Spleen (tissue), 11 donors: ENCODE measurements around the gene CYBRD1. TPM values are rescaled to one million over a fixed set of nuclear protein-coding genes. Genes with fewer than 3 reads are reported as not detected.

ENCODE experiments used
- DNase-seq: peaks from one replicate; pipeline ENCODE4 v3.0.0-alpha.2; 2020
- H3K27ac ChIP-seq, 8 donors: fragments of 200-600 bp; sonication (generic) in 7 of 8; 1 replicate in 4 of 8; 2 replicates in 4 of 8; pipeline versions ENCODE4 v1.5.0 to v1.8.0; 2016 to 2021; ENCODE audit warnings: inconsistent platforms in 4 of 8, mild to moderate bottlenecking in 4 of 8, moderate library complexity in 1 of 8
- H3K27me3 ChIP-seq, 7 donors: fragments of 200-600 bp; sonication (generic) in 6 of 7; replicated peaks in 1 of 7; 1 replicate in 4 of 7; 2 replicates in 3 of 7; pipeline versions ENCODE4 v1.5.0 to v1.8.0; 2016 to 2021; ENCODE audit warnings: inconsistent platforms in 3 of 7, mild to moderate bottlenecking in 1 of 7
- H3K36me3 ChIP-seq, 6 donors: fragments of 200-600 bp; sonication (generic) in 5 of 6; 1 replicate in 4 of 6; 2 replicates in 2 of 6; pipeline versions ENCODE4 v1.5.0 to v1.8.0; 2016 to 2021; ENCODE audit warnings: inconsistent platforms in 2 of 6
- H3K4me1 ChIP-seq, 6 donors: fragments of 200-600 bp; sonication (generic) in 5 of 6; 1 replicate in 3 of 6; 2 replicates in 3 of 6; pipeline versions ENCODE4 v1.5.0 to v1.8.0; 2016 to 2021; ENCODE audit warnings: inconsistent platforms in 3 of 6
- H3K4me3 ChIP-seq, 8 donors: fragments of 200-600 bp; sonication (generic) in 7 of 8; 1 replicate in 4 of 8; 2 replicates in 4 of 8; pipeline versions ENCODE4 v1.5.0 to v1.8.0; 2016 to 2021; ENCODE audit warnings: inconsistent platforms in 4 of 8, mild to moderate bottlenecking in 4 of 8, moderate library complexity in 2 of 8
- H3K9me3 ChIP-seq, 8 donors: fragments of 200-600 bp; sonication (generic) in 7 of 8; 1 replicate in 4 of 8; 2 replicates in 4 of 8; pipeline versions ENCODE4 v1.5.0 to v1.8.0; 2016 to 2021; ENCODE audit warnings: inconsistent platforms in 4 of 8
- CTCF ChIP-seq, 11 experiments: fragments of 200-600 bp in 7 of 11; fragments of 450-650 bp in 4 of 11; sonication (generic) in 4 of 11; IDR thresholded peaks in 8 of 11; conservative IDR thresholded peaks in 3 of 11; 1 replicate in 7 of 11; 2 replicates in 4 of 11; pipeline versions ENCODE4 v1.4.0 to v1.8.0; 2016 to 2021; ENCODE audit warnings: antibody characterized with exemption in 11 of 11, inconsistent platforms in 4 of 11, mild to moderate bottlenecking in 1 of 11
- POLR2A ChIP-seq, 3 donors: fragments of 450-650 bp; IDR thresholded peaks; one replicate each; pipeline ENCODE4 v1.5.1; 2017; ENCODE audit warnings: antibody characterized with exemption in 3 of 3, mild to moderate bottlenecking in 1 of 3
- POLR2AphosphoS5 ChIP-seq, 3 donors: sonication (generic); formaldehyde crosslinking; IDR thresholded peaks; one replicate each; pipeline ENCODE4 v1.5.1; 2017; ENCODE audit warnings: antibody characterized with exemption in 3 of 3
- WGBS, 5 donors: extraction: QIAGEN DNeasy Blood & Tissue Kit in 3 of 5; methylation state at CpG; one replicate each; pipeline versions ENCODE4 v1.1.5 to v1.1.7; 2013 to 2018; 5-methylcytosine and 5-hydroxymethylcytosine counted together
- intact Hi-C: fragments of 100-400 bp; cut with DNase I; formaldehyde crosslinking; loops from one replicate; pipeline ENCODE4 v1.15.0; 2023; ENCODE audit warnings: low total_unique reads
- polyA plus RNA-seq, 3 donors: library from polyadenylated mRNA; stranded (reverse); fragments of 200-250 nt; gene quantifications; one replicate each; pipeline ENCODE4 v1.2.1, GENCODE V29; 2013
- total RNA-seq, 7 donors: library from RNA; depleted of rRNA in 3 of 7; stranded (reverse); fragments of >200 nt in 3 of 7; fragmentation: NEBNext Ultra II Directional in 4 of 7; extraction: Animal tissue kit (Norgen Biotek cat#: 25700) in 4 of 7; gene quantifications; one replicate each; pipeline versions ENCODE4 v1.1.0 to v1.2.1, GENCODE V29; 2016 to 2021
- donor health status: healthy with polysubstance abuse.
- donor health status: DM: no; HTN: no; CAD: no; lungs with moderate emphysema.
- donor health status: DM: no; HTN: no; CAD: no.
- donor health status: Bipolar disorder and iron deficiency.
- donor health status: healthy.
- donor health status: DM: no; HTN: no; CAD: no.
- donor health status: DM: yes; HTN: yes; CAD: no.

The CYBRD1 gene
- total and polyA plus RNA-seq, 10 donors, result 8.2 to 61.7 (median 41.9) TPM

- 85 to 98% (median 91%) methylated on average over 1 of the region's 1 CpG for WGBS, 5 donors
- intact Hi-C loops, result no loop called here
These were observed 41.4 kb upstream of the CYBRD1 start for GRCh38 chr2:171480908-171481307.

GRCh38 chr2:171482308-171482707 lies 40.0 kb upstream of the CYBRD1 start:
- H3K36me3 ChIP-seq, result peaks cover 0 to 80% (median 11%) of the 10 kb centered on the region in 6 donors
- H3K27me3 ChIP-seq, result no peaks in the 10 kb centered on the region
- DNase-seq, result no peak
- H3K9me3 ChIP-seq, result no peaks in the 10 kb centered on the region
- intact Hi-C loops, result no loop called here
- no peak overlapping the region for H3K4me3 ChIP-seq
- TF ChIP-seq POLR2AphosphoS5 (IDR thresholded peaks at IDR 0.05) (no peak), CTCF (IDR thresholded peaks at IDR 0.05 in 8 of 11, conservative IDR thresholded peaks at IDR 0.05 in 3 of 11) (no peak), POLR2A (IDR thresholded peaks at IDR 0.05) (no peak)
- H3K27ac ChIP-seq, result no peak overlapping the region
- H3K4me1 ChIP-seq, result peaks cover 0 to 8% (median 0%) of the 10 kb centered on the region in 6 donors

More at GRCh38 chr2:171480908-171481307, 41.4 kb upstream of the CYBRD1 start:
- Histone ChIP-seq H3K9me3 (no peaks in the 10 kb centered on the region), H3K4me3 (no peak overlapping the region), H3K27ac (no peak overlapping the region), H3K36me3 (peaks cover 0 to 87% (median 18%) of the 10 kb centered on the region in 6 donors), H3K4me1 (peaks cover 0 to 8% (median 0%) of the 10 kb centered on the region in 6 donors), H3K27me3 (no peaks in the 10 kb centered on the region)
- no peak for DNase-seq
- TF ChIP-seq CTCF (IDR thresholded peaks at IDR 0.05 in 8 of 11, conservative IDR thresholded peaks at IDR 0.05 in 3 of 11), result no peak
- TF ChIP-seq POLR2A (IDR thresholded peaks at IDR 0.05), result no peak
- TF ChIP-seq POLR2AphosphoS5 (IDR thresholded peaks at IDR 0.05), result no peak

- WGBS, 5 donors, result 82 to 96% (median 91%) methylated on average over 3 of the region's 3 CpGs
These were observed 39.4 kb upstream of the CYBRD1 start for GRCh38 chr2:171482877-171483276.

DNA sequence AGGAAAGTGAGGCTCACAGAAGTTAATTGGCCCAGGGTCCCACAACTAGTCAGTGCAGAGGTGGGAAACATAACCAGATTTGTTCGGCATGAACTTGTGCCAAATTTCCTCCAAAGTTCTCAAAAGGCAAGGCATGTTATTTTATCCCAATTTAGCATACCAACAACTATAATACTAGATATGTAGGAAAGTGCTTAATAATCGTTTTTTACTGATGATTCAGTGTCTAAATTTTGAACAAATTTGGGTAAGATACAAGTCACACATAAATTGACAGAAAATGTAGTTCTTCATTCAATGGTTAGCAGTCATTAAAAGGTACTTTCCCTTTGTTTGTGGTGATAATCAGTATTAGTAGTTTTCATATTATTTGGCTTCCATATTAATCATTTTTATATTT lies 38.5 kb upstream of the CYBRD1 start:
- Histone ChIP-seq H3K4me1 (peaks cover 0 to 8% (median 0%) of the 10 kb centered on the region in 6 donors), H3K27ac (no peak overlapping the region), H3K36me3 (peaks cover 0 to 70% (median 7%) of the 10 kb centered on the region in 6 donors), H3K9me3 (peaks cover 0 to 7% (median 1%) of the 10 kb centered on the region in 8 donors), H3K4me3 (no peak overlapping the region), H3K27me3 (no peaks in the 10 kb centered on the region)
- 74 to 93% (median 83%) methylated on average over 2 of the region's 2 CpGs for WGBS, 5 donors
- TF ChIP-seq CTCF (IDR thresholded peaks at IDR 0.05 in 8 of 11, conservative IDR thresholded peaks at IDR 0.05 in 3 of 11), result no peak
- TF ChIP-seq POLR2A (IDR thresholded peaks at IDR 0.05), result no peak
- TF ChIP-seq POLR2AphosphoS5 (IDR thresholded peaks at IDR 0.05), result no peak
- intact Hi-C loops, result no loop called here
- no peak for DNase-seq

More at GRCh38 chr2:171482877-171483276, 39.4 kb upstream of the CYBRD1 start:
- intact Hi-C loops, result no loop called here
- Histone ChIP-seq H3K4me3 (no peak overlapping the region), H3K27ac (no peak overlapping the region), H3K36me3 (peaks cover 0 to 78% (median 8%) of the 10 kb centered on the region in 6 donors), H3K4me1 (peaks cover 0 to 8% (median 0%) of the 10 kb centered on the region in 6 donors), H3K9me3 (no peaks in the 10 kb centered on the region), H3K27me3 (no peaks in the 10 kb centered on the region)
- DNase-seq, result no peak
- TF ChIP-seq POLR2A (IDR thresholded peaks at IDR 0.05) (no peak), CTCF (IDR thresholded peaks at IDR 0.05 in 8 of 11, conservative IDR thresholded peaks at IDR 0.05 in 3 of 11) (no peak), POLR2AphosphoS5 (IDR thresholded peaks at IDR 0.05) (no peak)
